Measurements from ENCODE around the gene BAG5. TPM values are rescaled to one million over a fixed set of nuclear protein-coding genes. Genes with fewer than 3 reads are reported as not detected.

The BAG5 gene
- total RNA-seq, 1 experiment from 2014 or later: 29.2 TPM

DNA sequence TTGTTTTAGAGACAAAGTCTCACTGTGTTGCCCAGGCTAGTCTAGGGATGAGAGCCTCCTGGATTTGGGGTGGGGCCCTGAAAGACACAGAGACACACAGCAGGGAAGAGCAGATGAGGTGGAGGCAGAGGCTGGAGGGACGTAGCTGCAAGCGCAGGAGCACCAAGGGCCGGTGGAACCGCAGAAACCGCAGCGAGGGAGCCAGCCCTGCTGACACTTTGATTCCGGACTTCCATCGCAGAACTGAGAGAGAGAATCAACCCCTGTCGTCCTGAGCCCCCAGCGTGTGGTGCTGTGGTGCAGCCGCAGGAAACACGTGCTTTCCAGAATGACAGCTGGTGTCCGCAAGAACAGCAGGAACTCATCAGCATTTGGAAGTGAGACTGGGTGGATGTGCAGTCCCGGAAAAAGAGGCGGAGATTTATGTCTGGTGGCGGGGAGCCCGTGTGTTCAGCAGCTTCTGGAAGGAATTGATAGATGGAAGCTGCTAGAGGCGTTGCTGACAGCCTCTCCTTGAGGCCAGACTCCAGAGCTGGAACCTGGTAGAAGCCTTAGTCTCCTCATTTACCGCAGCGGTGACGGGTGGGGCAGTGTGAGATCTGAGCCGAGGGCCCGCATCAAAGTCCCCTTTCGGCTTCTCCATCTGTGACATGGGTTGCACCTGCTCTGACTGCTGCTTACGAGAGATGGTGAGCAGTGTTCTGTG, 44.7 kb upstream of the BAG5 start:
- Mint-ChIP-seq H3K36me3 (peaks cover 12% of the 10 kb centered on the region), H3K4me1 (peaks cover 14% of the 10 kb centered on the region), H3K27me3 (ENCODE audit: low read depth) (peaks cover 44% of the 10 kb centered on the region), H3K27ac (no peak overlapping the region), H3K4me3 (peak overlapping the region; percentile 28), H3K9me3 (peaks cover 13% of the 10 kb centered on the region)
- POLR2A ChIA-PET: interaction anchor here (0.5 kb wide), 2 partner anchors 43 to 1078 kb away, joined by 3 to 4 read pairs; no protein-coding TSS in a partner anchor
- CTCF ChIA-PET: interaction anchor here (1.1 to 1.6 kb wide), 3 partner anchors 87 to 471 kb away, joined by 3 to 8 read pairs (median 3); no protein-coding TSS in a partner anchor
- DNase-seq (ENCODE audit: low spot score): peak; percentile 47
- ATAC-seq: peak; percentile 66
- TF ChIP-seq AR (CRISPR knock-in tag; IDR thresholded peaks at IDR 0.05) (no peak), FOXK1 (CRISPR knock-in tag; IDR thresholded peaks at IDR 0.05) (peak; percentile 67; the same call in 1 of the 2 replicates), E2F5 (CRISPR knock-in tag; IDR thresholded peaks at IDR 0.05) (no peak), SMAD4 (CRISPR knock-in tag; IDR thresholded peaks at IDR 0.05) (no peak), ZNF121 (CRISPR knock-in tag; IDR thresholded peaks at IDR 0.05) (peak; percentile 1; the same call in 1 of the 2 replicates), IRF2 (CRISPR knock-in tag; IDR thresholded peaks at IDR 0.05; ENCODE audit: borderline replicate concordance, low read depth) (no peak), NFATC4 (CRISPR knock-in tag; IDR thresholded peaks at IDR 0.05) (no peak), MYBL2 (CRISPR knock-in tag; IDR thresholded peaks at IDR 0.05) (0 out of 2 replicates have a peak, but pooled peaks have one; percentile 20), ZNF219 (CRISPR knock-in tag; IDR thresholded peaks at IDR 0.05; ENCODE audit: borderline replicate concordance) (no peak), SMAD3 (CRISPR knock-in tag; IDR thresholded peaks at IDR 0.05; ENCODE audit: borderline replicate concordance) (no peak), NFYB (CRISPR knock-in tag; conservative IDR thresholded peaks at IDR 0.05; ENCODE audit: low read depth) (no peak), NR2C2 (CRISPR knock-in tag; IDR thresholded peaks at IDR 0.05) (no peak), ETV6 (CRISPR knock-in tag; IDR thresholded peaks at IDR 0.05) (peak; percentile 52; the same call in 1 of the 2 replicates), GTF2I (CRISPR knock-in tag; conservative IDR thresholded peaks at IDR 0.05) (no peak), ATF2 (CRISPR knock-in tag; IDR thresholded peaks at IDR 0.05; ENCODE audit: borderline replicate concordance, low read depth) (no peak), OVOL2 (CRISPR knock-in tag; IDR thresholded peaks at IDR 0.05; ENCODE audit: borderline replicate concordance) (no peak), FOXP1 (CRISPR knock-in tag; IDR thresholded peaks at IDR 0.05; ENCODE audit: borderline replicate concordance) (peak; percentile 65), ZNF671 (CRISPR knock-in tag; IDR thresholded peaks at IDR 0.05) (no peak), ZMAT4 (CRISPR knock-in tag; IDR thresholded peaks at IDR 0.05) (no peak), RELA (CRISPR knock-in tag; IDR thresholded peaks at IDR 0.05; ENCODE audit: borderline replicate concordance) (no peak), TEAD4 (CRISPR knock-in tag; IDR thresholded peaks at IDR 0.05) (no peak), MXD4 (CRISPR knock-in tag; IDR thresholded peaks at IDR 0.05; ENCODE audit: borderline replicate concordance) (no peak)
- TF ChIP-seq, protein P1, sequence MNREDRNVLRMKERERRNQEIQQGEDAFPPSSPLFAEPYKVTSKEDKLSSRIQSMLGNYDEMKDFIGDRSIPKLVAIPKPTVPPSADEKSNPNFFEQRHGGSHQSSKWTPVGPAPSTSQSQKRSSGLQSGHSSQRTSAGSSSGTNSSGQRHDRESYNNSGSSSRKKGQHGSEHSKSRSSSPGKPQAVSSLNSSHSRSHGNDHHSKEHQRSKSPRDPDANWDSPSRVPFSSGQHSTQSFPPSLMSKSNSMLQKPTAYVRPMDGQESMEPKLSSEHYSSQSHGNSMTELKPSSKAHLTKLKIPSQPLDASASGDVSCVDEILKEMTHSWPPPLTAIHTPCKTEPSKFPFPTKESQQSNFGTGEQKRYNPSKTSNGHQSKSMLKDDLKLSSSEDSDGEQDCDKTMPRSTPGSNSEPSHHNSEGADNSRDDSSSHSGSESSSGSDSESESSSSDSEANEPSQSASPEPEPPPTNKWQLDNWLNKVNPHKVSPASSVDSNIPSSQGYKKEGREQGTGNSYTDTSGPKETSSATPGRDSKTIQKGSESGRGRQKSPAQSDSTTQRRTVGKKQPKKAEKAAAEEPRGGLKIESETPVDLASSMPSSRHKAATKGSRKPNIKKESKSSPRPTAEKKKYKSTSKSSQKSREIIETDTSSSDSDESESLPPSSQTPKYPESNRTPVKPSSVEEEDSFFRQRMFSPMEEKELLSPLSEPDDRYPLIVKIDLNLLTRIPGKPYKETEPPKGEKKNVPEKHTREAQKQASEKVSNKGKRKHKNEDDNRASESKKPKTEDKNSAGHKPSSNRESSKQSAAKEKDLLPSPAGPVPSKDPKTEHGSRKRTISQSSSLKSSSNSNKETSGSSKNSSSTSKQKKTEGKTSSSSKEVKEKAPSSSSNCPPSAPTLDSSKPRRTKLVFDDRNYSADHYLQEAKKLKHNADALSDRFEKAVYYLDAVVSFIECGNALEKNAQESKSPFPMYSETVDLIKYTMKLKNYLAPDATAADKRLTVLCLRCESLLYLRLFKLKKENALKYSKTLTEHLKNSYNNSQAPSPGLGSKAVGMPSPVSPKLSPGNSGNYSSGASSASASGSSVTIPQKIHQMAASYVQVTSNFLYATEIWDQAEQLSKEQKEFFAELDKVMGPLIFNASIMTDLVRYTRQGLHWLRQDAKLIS (CRISPR knock-in tag; IDR thresholded peaks at IDR 0.05; ENCODE audit: borderline replicate concordance): no peak
- TF ChIP-seq, protein P2, sequence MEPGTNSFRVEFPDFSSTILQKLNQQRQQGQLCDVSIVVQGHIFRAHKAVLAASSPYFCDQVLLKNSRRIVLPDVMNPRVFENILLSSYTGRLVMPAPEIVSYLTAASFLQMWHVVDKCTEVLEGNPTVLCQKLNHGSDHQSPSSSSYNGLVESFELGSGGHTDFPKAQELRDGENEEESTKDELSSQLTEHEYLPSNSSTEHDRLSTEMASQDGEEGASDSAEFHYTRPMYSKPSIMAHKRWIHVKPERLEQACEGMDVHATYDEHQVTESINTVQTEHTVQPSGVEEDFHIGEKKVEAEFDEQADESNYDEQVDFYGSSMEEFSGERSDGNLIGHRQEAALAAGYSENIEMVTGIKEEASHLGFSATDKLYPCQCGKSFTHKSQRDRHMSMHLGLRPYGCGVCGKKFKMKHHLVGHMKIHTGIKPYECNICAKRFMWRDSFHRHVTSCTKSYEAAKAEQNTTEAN (CRISPR knock-in tag; IDR thresholded peaks at IDR 0.05): no peak
- TF ChIP-seq, protein P3, sequence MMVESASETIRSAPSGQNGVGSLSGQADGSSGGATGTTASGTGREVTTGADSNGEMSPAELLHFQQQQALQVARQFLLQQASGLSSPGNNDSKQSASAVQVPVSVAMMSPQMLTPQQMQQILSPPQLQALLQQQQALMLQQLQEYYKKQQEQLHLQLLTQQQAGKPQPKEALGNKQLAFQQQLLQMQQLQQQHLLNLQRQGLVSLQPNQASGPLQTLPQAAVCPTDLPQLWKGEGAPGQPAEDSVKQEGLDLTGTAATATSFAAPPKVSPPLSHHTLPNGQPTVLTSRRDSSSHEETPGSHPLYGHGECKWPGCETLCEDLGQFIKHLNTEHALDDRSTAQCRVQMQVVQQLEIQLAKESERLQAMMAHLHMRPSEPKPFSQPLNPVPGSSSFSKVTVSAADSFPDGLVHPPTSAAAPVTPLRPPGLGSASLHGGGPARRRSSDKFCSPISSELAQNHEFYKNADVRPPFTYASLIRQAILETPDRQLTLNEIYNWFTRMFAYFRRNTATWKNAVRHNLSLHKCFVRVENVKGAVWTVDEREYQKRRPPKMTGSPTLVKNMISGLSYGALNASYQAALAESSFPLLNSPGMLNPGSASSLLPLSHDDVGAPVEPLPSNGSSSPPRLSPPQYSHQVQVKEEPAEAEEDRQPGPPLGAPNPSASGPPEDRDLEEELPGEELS (CRISPR knock-in tag; IDR thresholded peaks at IDR 0.05): 0 out of 2 replicates have a peak, but pooled peaks have one; percentile 26

Data from WTC11 (cell line).